DMS79 treated with DMSO at 0.1 percent for 48 hours (cell line): ENCODE results near the gene ANXA11.
"Not testable (repeated sequence)": the region's sequence is repeated elsewhere in the genome, so short reads cannot be mapped to it uniquely, and the experiment has no call there.

Source experiments
- DNase-seq: peaks from one replicate; lab custom pipeline; 2025; lab: John Stamatoyannopoulos, UW

ANXA11 gene

DNA sequence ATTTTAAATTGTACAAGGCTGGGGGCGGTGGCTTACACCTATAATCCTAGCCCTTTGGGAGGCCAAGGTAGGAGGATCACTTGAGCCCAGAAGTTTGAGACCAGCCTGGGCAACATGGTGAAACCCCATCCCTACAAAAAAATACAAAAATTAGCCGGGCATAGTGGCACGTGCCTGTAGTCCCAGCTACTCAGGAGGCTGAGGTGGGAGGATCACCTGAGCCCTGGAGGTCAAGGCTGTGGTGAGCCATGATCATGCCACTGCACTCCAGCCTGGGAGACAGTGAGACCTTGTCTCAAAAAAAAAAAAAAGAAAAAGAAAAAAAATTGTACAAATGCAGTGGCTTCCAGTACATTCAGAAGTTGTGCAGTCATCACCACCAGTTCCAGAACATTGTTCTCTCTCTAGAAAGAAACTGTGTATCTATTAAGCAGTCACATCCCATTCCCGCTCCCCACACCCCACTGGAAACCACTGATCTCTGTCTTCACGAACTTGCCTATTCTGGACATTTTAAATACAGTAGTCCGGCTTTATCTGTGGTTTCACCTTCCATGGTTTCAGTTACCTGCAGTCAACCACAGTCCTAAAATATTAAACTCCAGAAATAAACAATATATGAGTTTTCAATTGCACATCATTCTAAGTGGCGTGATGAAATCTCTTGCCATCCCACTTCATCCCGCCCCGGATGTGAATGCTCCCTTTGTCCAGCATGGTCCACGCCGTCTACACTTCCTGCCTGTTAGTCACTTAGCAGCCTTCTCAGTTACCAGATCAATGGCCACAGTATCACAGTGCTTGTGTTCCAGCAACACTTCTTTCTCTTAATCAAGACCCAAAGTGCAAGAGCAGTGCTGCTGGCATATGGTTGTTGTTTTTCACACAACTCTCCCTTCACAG lies 59.7 kb downstream of the ANXA11 start:
- DNase-seq = not testable (repeated sequence)

GRCh38 chr10:80144696-80145131 lies 60.6 kb downstream of the ANXA11 start:
- DNase-seq = no peak

DNA sequence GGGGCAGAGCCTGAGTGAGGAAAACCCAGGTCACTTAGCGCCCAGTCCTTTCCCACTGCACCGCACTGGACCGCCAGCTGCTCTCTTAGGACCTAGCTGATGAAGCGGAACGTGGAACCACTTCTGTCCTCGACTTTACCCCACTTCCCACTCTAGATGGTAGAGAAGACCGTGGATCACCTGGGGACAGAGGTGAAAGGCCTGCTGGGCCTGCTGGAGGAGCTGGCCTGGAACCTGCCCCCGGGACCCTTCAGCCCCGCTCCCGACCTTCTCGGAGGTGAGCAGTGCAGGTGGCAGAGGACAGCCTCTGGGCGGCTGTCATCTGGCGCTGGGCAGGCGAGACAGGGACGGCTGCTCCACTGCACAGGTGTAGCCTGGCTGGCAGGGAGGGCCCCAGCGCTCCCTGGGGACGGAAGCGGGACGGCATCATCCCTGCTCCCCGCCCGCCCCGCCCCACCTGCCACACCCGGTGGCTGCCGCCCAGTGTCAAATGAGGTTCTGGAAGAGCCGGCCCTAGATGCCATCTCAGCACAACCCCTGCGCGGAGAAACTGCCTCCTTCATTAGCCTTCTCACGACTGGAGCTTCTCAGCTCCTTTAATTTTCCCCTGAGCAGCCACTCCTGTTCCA lies 61.2 kb downstream of the ANXA11 start:
- DNase-seq = peak; percentile 20

- no peak for DNase-seq
Observed at GRCh38 chr10:80141696-80142460, 63.5 kb downstream of the ANXA11 start.

- DNase-seq = no peak
Observed at GRCh38 chr10:80140251-80140650, 65.1 kb downstream of the ANXA11 start.

GRCh38 chr10:80139265-80139664 lies 66.1 kb downstream of the ANXA11 start:
- DNase-seq = no peak

- DNase-seq = peak; percentile 6
Observed at GRCh38 chr10:80137920-80138319, 67.4 kb downstream of the ANXA11 start.

- DNase-seq = no peak
Observed at GRCh38 chr10:80137031-80137862, 68.1 kb downstream of the ANXA11 start.

DNA sequence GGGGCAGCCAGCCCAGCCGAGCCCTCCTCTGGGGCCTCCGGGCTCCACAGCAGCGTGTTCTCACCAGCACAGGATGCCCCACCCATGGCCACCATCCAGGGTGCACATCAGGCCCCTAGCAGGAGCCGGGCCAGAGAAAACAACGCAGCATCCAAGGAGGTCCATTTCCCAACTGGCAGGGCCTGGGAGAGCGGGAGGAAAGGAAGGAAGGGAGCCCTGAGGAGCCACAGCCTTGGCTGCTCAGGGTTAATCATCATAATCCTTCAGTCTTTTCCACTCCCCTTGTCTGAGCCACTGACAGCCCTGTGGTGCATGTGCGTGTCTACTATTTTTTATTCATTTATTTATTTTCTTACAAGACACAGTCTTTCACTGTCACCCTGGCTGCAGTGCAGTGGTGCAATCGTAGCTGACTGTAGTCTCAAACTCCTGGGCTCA lies 69.2 kb downstream of the ANXA11 start:
- no peak for DNase-seq

- DNase-seq = not testable (repeated sequence)
Observed at GRCh38 chr10:80133687-80134086, 71.7 kb downstream of the ANXA11 start.

DNA sequence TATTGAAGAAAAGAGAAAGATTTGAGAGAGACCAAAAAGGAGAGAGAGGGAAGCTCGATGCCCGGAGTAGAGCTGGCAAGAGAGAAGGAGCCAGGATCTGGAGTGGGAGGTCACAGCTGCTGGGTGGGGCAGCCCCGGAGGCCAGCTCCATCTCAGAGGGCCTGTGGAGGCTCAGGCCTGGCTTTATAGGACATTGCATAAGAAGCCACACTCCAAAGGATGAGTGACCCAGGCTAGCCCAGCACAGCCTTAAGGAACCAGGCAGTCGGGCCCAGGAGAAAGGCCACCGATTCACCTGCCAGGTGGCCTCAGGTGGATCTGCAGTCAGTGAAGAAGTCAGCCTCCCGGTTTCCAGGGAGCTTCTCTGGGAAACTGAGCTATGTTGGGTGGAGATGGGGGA lies 72.1 kb downstream of the ANXA11 start:
- DNase-seq = no peak

GRCh38 chr10:80132299-80133139 lies 72.8 kb downstream of the ANXA11 start, which contains the start of gene PLAC9:
PLAC9 (plus strand) TSS chr10:80132730; CDS start chr10:80132763, 33 bp downstream.
- no peak for DNase-seq

GRCh38 chr10:80131499-80131901 lies 73.8 kb downstream of the ANXA11 start:
- no peak for DNase-seq

DNA sequence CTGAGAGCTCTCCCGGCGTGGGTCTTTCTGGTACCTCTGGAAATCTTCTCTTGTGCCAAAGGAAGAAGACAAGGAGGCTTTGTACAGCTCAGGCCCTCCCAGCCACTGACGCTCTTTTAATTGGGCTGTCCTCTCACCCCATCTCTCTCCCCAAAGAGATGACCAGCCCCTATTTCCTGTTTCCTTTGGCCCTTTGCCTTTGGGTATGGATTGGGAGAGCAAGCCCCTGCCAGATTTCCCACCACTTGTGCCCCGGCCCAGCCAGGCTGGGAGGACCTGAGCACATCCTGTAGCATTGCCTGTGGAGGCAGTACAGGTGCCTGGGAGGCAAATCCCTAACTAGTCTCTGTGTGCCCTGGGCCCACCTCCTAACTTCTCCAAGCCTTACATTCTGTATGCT lies 78.5 kb downstream of the ANXA11 start:
- DNase-seq = no peak

DNA sequence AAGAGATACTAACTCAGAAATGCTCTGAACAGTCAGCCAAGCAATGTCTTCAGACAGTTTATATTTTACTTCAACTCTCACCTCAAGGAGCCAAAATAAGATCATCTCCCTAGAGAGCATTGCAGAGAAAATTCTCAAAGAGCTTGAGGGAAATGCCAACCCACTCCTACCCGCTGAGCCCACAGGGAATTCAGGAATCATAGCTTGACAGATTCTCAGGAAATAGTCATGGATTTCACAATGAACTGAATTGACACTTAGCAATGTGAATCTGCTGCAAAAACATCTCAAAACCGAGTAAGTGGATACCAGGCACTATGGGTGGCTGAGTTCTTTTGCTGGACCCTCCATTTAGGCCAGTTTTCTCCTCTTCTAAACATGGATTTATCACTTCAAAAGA lies 82.6 kb downstream of the ANXA11 start:
- no peak for DNase-seq

GRCh38 chr10:80122110-80122710 lies 83.1 kb downstream of the ANXA11 start:
- DNase-seq = no peak

DNA sequence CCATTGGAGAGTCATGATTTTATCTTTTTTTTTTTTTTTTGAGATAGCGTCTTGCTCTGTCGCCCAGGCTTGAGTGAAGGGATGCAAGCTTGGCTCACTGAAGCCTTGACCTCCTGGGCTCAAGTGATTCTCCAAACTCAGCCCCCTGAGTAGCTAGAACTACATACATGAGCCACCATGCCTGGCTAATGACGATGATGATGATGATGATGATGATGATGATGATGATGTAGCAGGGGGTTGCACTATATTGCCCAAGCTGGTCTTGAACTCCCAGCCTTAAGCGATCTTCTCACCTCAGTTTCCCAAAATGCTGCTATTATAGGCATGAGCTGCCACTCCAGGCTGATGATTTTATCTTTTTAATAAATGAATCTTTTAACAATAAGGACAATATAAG lies 86.7 kb downstream of the ANXA11 start:
- no peak for DNase-seq

GRCh38 chr10:80110986-80111385 lies 94.4 kb downstream of the ANXA11 start:
- DNase-seq = no peak

GRCh38 chr10:80108576-80109239 lies 96.6 kb downstream of the ANXA11 start:
- DNase-seq = no peak
